HFFc6 (cell line): ENCODE measurements around the gene L3MBTL3. TPM values are rescaled to one million over a fixed set of nuclear protein-coding genes. Genes with fewer than 3 reads are reported as not detected.
A peak's percentile ranks its signal among the peaks of the same experiment; 100 is the strongest.

Experiments used
- DNase-seq: peaks from one replicate; pipeline ENCODE4 v3.0.0-alpha.2; 2018
- H3K27ac Mint-ChIP-seq: 2 replicates; pipeline ENCODE4 v1.8.0; 2020; ENCODE audit warnings: mild to moderate bottlenecking, mixed read lengths
- H3K27me3 Mint-ChIP-seq: 2 replicates; pipeline ENCODE4 v1.8.0; 2021; ENCODE audit warnings: mild to moderate bottlenecking, moderate library complexity, mixed read lengths; ENCODE audit not compliant: insufficient read depth
- H3K36me3 Mint-ChIP-seq: 2 replicates; pipeline ENCODE4 v1.8.0; 2021; ENCODE audit warnings: low read depth, mixed read lengths
- H3K4me1 Mint-ChIP-seq: 2 replicates; pipeline ENCODE4 v1.8.0; 2020; ENCODE audit warnings: low read depth, mixed read lengths
- H3K4me3 Mint-ChIP-seq: 2 replicates; pipeline ENCODE4 v1.8.0; 2020; ENCODE audit warnings: mild to moderate bottlenecking, moderate library complexity, mixed read lengths
- H3K9me3 Mint-ChIP-seq: 2 replicates; pipeline ENCODE4 v1.8.0; 2020; ENCODE audit warnings: mild to moderate bottlenecking, mixed read lengths
- total RNA-seq, 6 experiments: library from RNA; stranded (reverse); fragmentation: NEBNext Ultra II Directional; extraction: Animal tissue kit (Norgen Biotek cat#: 25700); gene quantifications; 2 replicates in 1 of 6; 3 replicates in 5 of 6; pipeline ENCODE4 v1.2.3, GENCODE V29; 2021
- TF ChIP-seq, protein P1 (sequence below): fragments of 200-600 bp; sonication (generic); IDR thresholded peaks from 2 replicates; pipeline ENCODE4 v1.5.0; 2021; ENCODE audit warnings: antibody characterized with exemption, mild to moderate bottlenecking

Gene L3MBTL3
- total RNA-seq, 6 experiments from 2014 or later = 7.4 to 8.8 (median 8.2) TPM

DNA sequence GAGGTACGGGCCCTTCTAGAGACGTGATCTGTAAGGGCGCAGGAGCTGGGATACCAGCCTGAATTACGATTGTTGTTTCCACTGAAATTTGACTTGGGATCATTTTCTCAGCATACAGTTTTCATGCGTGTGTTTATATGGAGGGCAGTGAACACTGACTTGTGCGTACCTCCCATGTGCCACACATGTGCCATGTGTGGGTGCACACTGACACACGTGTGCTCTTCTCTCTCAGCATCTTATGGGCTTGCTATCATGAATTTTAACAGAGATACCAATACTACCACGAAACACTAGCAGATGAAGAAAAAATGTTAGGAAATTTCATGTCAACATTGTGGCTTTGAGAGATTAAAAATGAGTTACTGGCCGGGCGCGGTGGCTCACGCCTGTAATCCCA is 39.1 kb downstream of the L3MBTL3 start:
- Mint-ChIP-seq H3K36me3 (peaks cover 37% of the 10 kb centered on the region), H3K4me3 (no peak overlapping the region), H3K9me3 (no peaks in the 10 kb centered on the region), H3K27me3 (peaks cover 2% of the 10 kb centered on the region; the same call in 1 of the 2 replicates), H3K4me1 (no peaks in the 10 kb centered on the region), H3K27ac (no peak overlapping the region)
- DNase-seq = no peak
- TF ChIP-seq, protein P1, sequence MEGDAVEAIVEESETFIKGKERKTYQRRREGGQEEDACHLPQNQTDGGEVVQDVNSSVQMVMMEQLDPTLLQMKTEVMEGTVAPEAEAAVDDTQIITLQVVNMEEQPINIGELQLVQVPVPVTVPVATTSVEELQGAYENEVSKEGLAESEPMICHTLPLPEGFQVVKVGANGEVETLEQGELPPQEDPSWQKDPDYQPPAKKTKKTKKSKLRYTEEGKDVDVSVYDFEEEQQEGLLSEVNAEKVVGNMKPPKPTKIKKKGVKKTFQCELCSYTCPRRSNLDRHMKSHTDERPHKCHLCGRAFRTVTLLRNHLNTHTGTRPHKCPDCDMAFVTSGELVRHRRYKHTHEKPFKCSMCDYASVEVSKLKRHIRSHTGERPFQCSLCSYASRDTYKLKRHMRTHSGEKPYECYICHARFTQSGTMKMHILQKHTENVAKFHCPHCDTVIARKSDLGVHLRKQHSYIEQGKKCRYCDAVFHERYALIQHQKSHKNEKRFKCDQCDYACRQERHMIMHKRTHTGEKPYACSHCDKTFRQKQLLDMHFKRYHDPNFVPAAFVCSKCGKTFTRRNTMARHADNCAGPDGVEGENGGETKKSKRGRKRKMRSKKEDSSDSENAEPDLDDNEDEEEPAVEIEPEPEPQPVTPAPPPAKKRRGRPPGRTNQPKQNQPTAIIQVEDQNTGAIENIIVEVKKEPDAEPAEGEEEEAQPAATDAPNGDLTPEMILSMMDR = no peak

DNA sequence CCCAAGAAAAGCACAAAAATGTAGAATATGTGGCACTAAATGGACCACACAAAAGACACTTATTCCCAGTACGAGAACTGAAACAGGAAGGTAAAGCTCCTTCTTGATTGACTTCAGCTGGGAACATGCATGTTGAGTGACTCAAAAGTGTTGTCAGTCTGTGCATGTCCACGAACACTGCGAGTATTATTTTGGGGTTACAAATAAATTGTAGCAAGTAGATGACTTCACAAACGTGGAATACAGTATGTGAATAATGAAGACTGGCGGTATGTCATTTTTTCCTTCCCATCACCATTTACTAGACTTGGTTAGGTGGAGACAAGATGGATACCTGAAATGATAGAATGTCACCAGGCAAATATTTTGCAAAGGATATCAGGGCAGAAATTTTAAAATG is 45.4 kb downstream of the L3MBTL3 start:
- H3K36me3 Mint-ChIP-seq = no peaks in the 10 kb centered on the region; the same call in 1 of the 2 replicates
- TF ChIP-seq, protein P1 = no peak
- H3K9me3 Mint-ChIP-seq = no peaks in the 10 kb centered on the region
- H3K4me1 Mint-ChIP-seq = peaks cover 6% of the 10 kb centered on the region; the same call in 1 of the 2 replicates
- DNase-seq = no peak
- H3K27ac Mint-ChIP-seq = no peak overlapping the region
- H3K4me3 Mint-ChIP-seq = no peak overlapping the region
- no peaks in the 10 kb centered on the region; the same call in 1 of the 2 replicates for H3K27me3 Mint-ChIP-seq

DNA sequence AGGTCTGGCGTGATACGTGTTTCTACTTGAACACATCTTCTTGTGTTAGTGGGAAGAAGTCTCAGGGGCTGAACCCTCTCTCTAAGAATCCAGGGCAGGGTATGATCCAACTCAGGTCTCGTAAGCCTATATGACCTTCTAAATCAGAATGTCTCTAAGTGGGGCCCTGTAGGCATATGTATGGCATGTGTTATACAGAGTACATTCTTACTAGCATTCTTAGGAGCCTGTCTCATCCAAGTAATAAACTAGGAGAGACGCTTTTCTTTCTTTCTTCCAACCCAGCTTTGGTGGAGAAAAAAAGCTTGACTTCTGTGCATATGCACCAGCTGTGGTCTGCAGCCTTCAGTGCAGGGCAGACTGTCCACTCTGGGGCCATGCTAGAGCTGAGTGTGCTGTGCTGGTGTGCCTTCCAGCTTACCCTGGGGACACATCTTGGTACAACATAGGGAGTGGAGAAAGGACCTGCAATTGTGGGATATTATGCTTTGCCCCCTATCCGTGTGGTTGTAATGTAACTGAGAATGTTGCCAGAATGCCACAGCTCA is 47.3 kb downstream of the L3MBTL3 start:
- DNase-seq = peak; percentile 34
- Mint-ChIP-seq H3K4me1 (peaks cover 12% of the 10 kb centered on the region), H3K36me3 (no peaks in the 10 kb centered on the region; the same call in 1 of the 2 replicates), H3K27ac (no peak overlapping the region), H3K4me3 (no peak overlapping the region), H3K27me3 (no peaks in the 10 kb centered on the region; the same call in 1 of the 2 replicates), H3K9me3 (no peaks in the 10 kb centered on the region)
- TF ChIP-seq, protein P1 = no peak

DNA sequence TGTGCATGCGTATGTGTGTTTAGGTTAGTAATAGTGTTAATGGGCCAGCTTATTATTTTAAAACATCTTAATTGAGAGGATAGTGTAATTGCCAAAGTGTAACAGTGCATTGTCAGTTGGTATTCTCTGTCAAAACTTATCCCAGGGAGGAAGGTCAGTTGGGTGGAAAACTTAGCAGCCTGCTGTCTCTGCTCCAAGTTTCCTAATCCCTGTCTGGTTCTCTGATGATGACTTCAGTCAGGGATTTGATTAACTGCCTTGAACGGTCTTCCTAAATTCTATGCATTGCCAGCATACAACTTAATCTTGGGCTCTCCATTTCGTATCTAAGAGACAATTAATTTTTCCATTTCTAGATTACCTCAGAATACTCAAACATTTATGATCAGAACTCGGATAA is 51.1 kb downstream of the L3MBTL3 start:
- Mint-ChIP-seq H3K9me3 (no peaks in the 10 kb centered on the region), H3K4me1 (peaks cover 16% of the 10 kb centered on the region), H3K27me3 (no peaks in the 10 kb centered on the region), H3K4me3 (no peak overlapping the region), H3K36me3 (no peaks in the 10 kb centered on the region), H3K27ac (no peak overlapping the region)
- TF ChIP-seq, protein P1 = no peak
- no peak for DNase-seq

DNA sequence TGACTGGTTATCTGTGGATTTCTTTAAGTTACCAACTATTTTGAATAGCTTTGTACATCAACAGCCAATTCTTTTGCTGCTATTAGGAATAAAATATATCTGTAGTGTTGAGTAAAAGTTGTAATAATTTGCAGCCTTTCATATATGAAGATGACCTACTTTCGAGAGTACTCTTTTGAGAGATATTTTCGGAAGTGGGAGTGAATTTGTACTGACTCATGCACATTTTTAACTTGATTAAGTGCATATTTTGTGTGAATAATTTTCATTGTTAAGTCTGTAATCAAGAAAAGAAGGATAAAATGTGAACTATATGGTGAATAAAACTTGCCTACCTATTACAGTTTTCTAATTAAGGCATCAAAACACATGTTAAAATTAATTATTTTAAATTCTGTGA is 51.9 kb downstream of the L3MBTL3 start:
- H3K4me3 Mint-ChIP-seq = no peak overlapping the region
- H3K9me3 Mint-ChIP-seq = no peaks in the 10 kb centered on the region
- TF ChIP-seq, protein P1 = no peak
- H3K36me3 Mint-ChIP-seq = no peaks in the 10 kb centered on the region
- DNase-seq = no peak
- peaks cover 14% of the 10 kb centered on the region for H3K4me1 Mint-ChIP-seq
- H3K27me3 Mint-ChIP-seq = no peaks in the 10 kb centered on the region
- no peak overlapping the region; the same call in 1 of the 2 replicates for H3K27ac Mint-ChIP-seq
